Activated CD4-positive, alpha-beta memory T cell treated with anti-CD3 and anti-CD28 coated beads, Interleukin-2, amount 10 ng/mL, durations not matched to agents 7 days and 5 days (primary cell): ENCODE data around the gene MRPS35. TPM values are rescaled to one million over a fixed set of nuclear protein-coding genes. Genes with fewer than 3 reads are reported as not detected.
"Not testable (repeated sequence)": the region's sequence is repeated elsewhere in the genome, so short reads cannot be mapped to it uniquely, and the experiment has no call there.

ENCODE experiments used
- CTCF ChIA-PET: fragments of 350-600 bp; sonication (Branson Sonifier 250); formaldehyde crosslinking; loops from one replicate; lab custom pipeline; 2021; ENCODE audit warnings: antibody characterized with exemption, inconsistent platforms; lab: Charles Lee
- POLR2A ChIA-PET: fragments of 350-600 bp; sonication (Branson Sonifier 250); formaldehyde crosslinking; loops from one replicate; lab custom pipeline; 2021; ENCODE audit warnings: antibody characterized with exemption; lab: Charles Lee
- DNase-seq: peaks from one replicate; pipeline ENCODE4 v3.0.0-alpha.2; 2020
- H3K27ac Mint-ChIP-seq: one replicate; pipeline ENCODE4 v1.8.0; 2021; ENCODE audit warnings: mild to moderate bottlenecking, mixed read lengths
- H3K27me3 Mint-ChIP-seq: one replicate; pipeline ENCODE4 v1.8.0; 2021; ENCODE audit warnings: mixed read lengths
- H3K36me3 Mint-ChIP-seq: one replicate; pipeline ENCODE4 v1.8.0; 2021; ENCODE audit warnings: low read depth, mixed read lengths
- H3K4me1 Mint-ChIP-seq: one replicate; pipeline ENCODE4 v1.8.0; 2021; ENCODE audit warnings: mixed read lengths
- H3K4me3 Mint-ChIP-seq: one replicate; pipeline ENCODE4 v1.8.0; 2021; ENCODE audit warnings: mild to moderate bottlenecking, mixed read lengths
- H3K9me3 Mint-ChIP-seq: one replicate; pipeline ENCODE4 v1.8.0; 2021; ENCODE audit warnings: mixed read lengths
- total RNA-seq, 2 experiments: library from RNA; stranded (reverse); gene quantifications; one replicate each; pipeline ENCODE4 v1.2.3, GENCODE V29; 2021

Gene MRPS35
- total RNA-seq, 2 experiments from 2014 or later = 30.9 to 31.8 TPM

DNA sequence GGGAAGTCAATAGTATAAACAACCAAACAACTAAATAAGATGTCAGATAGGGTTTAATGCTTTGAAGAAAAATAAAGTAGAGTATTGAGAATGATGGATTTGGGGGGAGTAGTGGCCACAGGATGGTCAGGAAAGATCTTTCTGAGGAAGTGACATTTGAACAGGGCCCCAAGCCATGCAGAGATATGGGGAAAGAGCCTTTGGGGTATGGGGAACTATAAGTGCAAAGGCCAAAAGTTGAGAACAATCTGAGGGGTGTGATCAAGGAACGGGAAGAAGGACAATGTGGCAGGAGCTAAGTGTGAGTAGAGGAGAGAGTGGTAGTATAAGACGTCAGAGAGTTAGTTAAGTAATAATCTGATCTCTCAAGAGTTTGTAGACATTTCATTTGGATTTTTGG is 1.3 kb downstream of the MRPS35 start:
- H3K4me3 Mint-ChIP-seq = peak overlapping the region; percentile 16
- POLR2A ChIA-PET = interaction anchor here (0.6 to 0.7 kb wide), 2 partner anchors 12 to 468 kb away, joined by 3 read pairs; partner anchors contain the start of gene STK38L

DNA sequence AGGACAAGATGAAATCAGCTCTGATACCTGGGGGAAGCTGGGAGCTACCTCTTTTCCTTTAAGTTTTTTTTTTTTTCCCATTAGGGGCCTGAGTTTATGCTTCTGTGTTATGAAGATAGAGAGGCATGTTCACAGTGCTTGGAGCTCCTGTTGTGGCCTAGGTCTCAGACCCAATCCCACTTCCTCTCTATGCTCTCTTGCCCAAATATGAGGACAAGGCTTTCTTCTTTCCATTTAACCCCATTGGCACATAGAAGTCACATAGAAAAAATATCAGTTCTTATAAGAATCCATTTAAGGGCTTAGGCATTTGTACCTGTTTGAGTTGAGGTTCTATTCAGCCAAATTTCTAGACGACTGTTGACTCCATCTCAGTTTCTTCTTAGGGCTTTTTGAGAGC is 12.6 kb downstream of the MRPS35 start:
- H3K4me3 Mint-ChIP-seq = no peak overlapping the region
- ChIA-PET CTCF (interaction anchor here (1.3 to 2.6 kb wide), 2 partner anchors 10 to 98 kb away, joined by 3 to 9 read pairs; no protein-coding TSS in a partner anchor), POLR2A (interaction anchor here (0.7 to 1.0 kb wide), 2 partner anchors 12 to 57 kb away, joined by 3 read pairs; partner anchors contain the start of genes KLHL42 and MANSC4)
- no peak for DNase-seq
- no peak overlapping the region for H3K27ac Mint-ChIP-seq
- H3K9me3 Mint-ChIP-seq = no peaks in the 10 kb centered on the region
- H3K4me1 Mint-ChIP-seq = no peaks in the 10 kb centered on the region
- H3K36me3 Mint-ChIP-seq = peaks cover 19% of the 10 kb centered on the region
- H3K27me3 Mint-ChIP-seq = no peaks in the 10 kb centered on the region

More for the DNA sequence above, 1.3 kb downstream of the MRPS35 start:
- CTCF ChIA-PET = no interaction called here
- no peak overlapping the region for H3K27ac Mint-ChIP-seq
- H3K36me3 Mint-ChIP-seq = peaks cover 11% of the 10 kb centered on the region
- H3K27me3 Mint-ChIP-seq = no peaks in the 10 kb centered on the region
- peaks cover 21% of the 10 kb centered on the region for H3K4me1 Mint-ChIP-seq
- no peak for DNase-seq
- no peaks in the 10 kb centered on the region for H3K9me3 Mint-ChIP-seq

DNA sequence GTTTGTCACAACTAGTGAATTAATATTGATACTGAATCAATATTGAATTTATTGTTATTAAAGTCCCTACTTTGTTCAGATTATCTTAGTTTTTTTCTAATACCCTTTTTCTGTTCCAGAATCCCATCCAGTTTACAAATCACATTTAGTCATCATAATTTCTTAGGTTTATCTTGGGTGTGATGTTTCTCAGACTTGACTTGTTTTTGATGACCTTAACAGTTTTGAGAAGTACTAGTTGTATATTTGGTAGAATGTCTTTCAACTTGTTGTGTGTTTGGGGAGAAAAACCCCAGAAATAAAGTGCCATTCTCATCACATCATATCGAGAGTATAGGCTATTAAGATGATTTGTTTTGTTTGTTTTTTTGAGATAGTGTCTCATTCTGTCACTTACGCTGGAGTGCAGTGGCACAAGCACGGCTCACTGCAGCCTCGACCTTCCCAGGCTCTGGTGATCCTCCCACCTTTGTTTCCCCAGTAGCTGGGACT is 19.5 kb downstream of the MRPS35 start:
- no peak overlapping the region for H3K27ac Mint-ChIP-seq

DNA sequence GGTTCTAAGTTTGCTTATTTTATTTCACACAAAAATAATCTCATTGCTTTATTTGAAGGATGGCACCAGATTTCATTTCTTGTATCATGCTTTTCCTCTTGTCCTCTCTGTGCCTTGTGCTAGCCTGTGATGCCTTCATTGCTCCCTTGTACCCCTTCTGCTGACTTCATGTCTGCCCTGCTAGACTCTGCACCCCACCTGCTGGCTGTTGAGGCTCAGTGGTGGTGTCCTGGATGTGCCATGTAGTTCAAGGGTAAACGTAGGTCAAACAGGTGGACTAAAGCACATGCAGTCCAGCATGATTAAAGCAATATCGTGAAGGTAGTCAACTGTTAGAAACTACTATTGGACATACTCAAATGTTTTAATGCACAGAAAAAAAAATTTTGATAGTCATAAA is 21.6 kb downstream of the MRPS35 start:
- Mint-ChIP-seq H3K27ac (no peak overlapping the region), H3K36me3 (peaks cover 21% of the 10 kb centered on the region), H3K27me3 (no peaks in the 10 kb centered on the region), H3K4me3 (no peak overlapping the region), H3K4me1 (no peaks in the 10 kb centered on the region), H3K9me3 (no peaks in the 10 kb centered on the region)
- POLR2A ChIA-PET = interaction anchor here (1.5 to 1.9 kb wide), 2 partner anchors 47 to 89 kb away, joined by 4 to 8 read pairs; partner anchors contain the start of genes KLHL42 and MANSC4
- CTCF ChIA-PET = interaction anchor here (1.3 to 3.4 kb wide), 7 partner anchors 12 to 221 kb away, joined by 3 to 36 read pairs (median 5); partner anchors contain the start of genes KLHL42 and MANSC4
- no peak for DNase-seq

More for the DNA sequence above, 19.5 kb downstream of the MRPS35 start:
- no peak for DNase-seq
- no peak overlapping the region for H3K4me3 Mint-ChIP-seq
- no peaks in the 10 kb centered on the region for H3K27me3 Mint-ChIP-seq
- peaks cover 25% of the 10 kb centered on the region for H3K36me3 Mint-ChIP-seq
- ChIA-PET POLR2A (no interaction called here), CTCF (no interaction called here)
- H3K9me3 Mint-ChIP-seq = no peaks in the 10 kb centered on the region
- no peaks in the 10 kb centered on the region for H3K4me1 Mint-ChIP-seq

DNA sequence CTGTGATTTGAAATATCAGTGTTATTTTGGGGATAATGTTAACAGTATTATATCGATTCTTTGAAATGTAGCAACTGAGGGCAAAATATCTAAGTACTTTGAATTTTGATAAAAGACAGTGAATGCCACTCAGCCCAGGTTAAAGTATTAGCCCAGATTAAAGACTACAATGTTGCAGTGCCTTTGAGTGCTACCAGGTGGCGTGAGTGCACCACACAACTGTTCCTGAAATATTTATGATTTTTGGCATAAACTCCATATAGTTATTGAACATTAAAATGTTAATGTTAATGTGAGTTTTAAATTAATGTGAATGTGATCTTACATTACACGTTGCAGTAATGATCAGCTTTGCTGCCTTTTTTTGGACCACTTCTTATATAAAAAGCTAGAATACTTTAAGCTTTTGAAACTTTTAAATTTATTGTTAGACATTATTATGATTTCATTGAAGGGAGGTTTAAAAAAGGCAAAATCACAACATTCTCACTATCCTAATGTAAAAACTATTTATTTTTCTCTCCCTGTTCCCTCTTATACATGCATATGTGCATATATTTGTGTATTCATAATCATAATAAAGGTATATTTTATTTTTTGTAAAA is 22.5 kb downstream of the MRPS35 start:
- CTCF ChIA-PET = interaction anchor here (0.7 to 3.4 kb wide), 8 partner anchors 9 to 220 kb away, joined by 3 to 36 read pairs (median 4); partner anchors contain the start of genes KLHL42 and MANSC4
- H3K4me1 Mint-ChIP-seq = no peaks in the 10 kb centered on the region
- H3K9me3 Mint-ChIP-seq = no peaks in the 10 kb centered on the region
- DNase-seq = peak; percentile 34
- H3K4me3 Mint-ChIP-seq = no peak overlapping the region
- peaks cover 24% of the 10 kb centered on the region for H3K36me3 Mint-ChIP-seq
- no peaks in the 10 kb centered on the region for H3K27me3 Mint-ChIP-seq
- no peak overlapping the region for H3K27ac Mint-ChIP-seq
- POLR2A ChIA-PET = interaction anchor here (1.5 to 1.9 kb wide), 2 partner anchors 46 to 88 kb away, joined by 4 to 8 read pairs; partner anchors contain the start of genes KLHL42 and MANSC4

DNA sequence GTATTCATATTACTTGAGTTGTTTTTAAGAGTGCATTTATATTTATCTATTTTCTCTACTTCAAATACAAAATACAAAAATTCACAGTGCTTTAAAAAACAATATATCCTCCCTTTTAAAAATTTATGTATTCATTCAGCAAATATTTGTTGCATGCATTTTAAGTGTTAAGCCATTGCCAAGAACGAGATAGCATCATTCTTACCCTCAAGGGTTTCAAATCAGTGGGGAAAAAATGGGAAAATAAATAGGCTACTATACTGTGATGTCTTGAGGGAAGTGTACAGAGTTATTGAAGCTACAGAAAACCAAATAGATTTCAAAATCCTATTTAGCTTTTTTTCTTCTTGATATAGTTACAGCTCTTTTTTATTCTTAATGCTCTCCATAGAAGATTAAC is 23.2 kb downstream of the MRPS35 start:
- CTCF ChIA-PET = interaction anchor here (0.7 to 3.4 kb wide), 8 partner anchors 22 to 260 kb away, joined by 3 to 36 read pairs (median 4); partner anchors contain the start of genes KLHL42 and MANSC4
- H3K4me3 Mint-ChIP-seq = no peak overlapping the region
- peaks cover 2% of the 10 kb centered on the region for H3K4me1 Mint-ChIP-seq
- POLR2A ChIA-PET = interaction anchor here (1.5 to 1.9 kb wide), 2 partner anchors 46 to 88 kb away, joined by 4 to 8 read pairs; partner anchors contain the start of genes KLHL42 and MANSC4
- H3K36me3 Mint-ChIP-seq = peaks cover 24% of the 10 kb centered on the region
- H3K9me3 Mint-ChIP-seq = no peaks in the 10 kb centered on the region
- H3K27ac Mint-ChIP-seq = no peak overlapping the region
- no peaks in the 10 kb centered on the region for H3K27me3 Mint-ChIP-seq
- no peak for DNase-seq

DNA sequence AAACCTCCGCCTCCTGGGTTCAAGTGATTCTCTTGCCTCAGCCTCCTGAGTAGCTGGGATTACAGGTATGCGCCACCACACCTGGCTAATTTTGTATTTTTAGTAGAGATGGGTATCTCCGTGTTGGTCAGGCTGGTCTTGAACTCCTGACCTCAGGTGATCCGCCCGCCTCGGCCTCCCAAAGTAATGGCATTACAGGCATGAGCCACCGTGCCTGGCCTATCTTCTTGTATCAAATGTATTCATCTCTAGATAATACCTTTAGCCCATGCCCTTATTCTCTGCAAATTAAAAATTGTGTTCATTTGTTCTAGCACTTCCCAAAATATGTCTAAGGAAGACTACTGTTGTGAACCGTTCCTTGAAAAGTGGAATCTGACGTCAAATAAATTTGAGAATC is 23.7 kb downstream of the MRPS35 start:
- DNase-seq, POLR2A ChIA-PET, H3K27me3 Mint-ChIP-seq, H3K4me3 Mint-ChIP-seq, H3K27ac Mint-ChIP-seq, H3K4me1 Mint-ChIP-seq, H3K9me3 Mint-ChIP-seq: not testable (repeated sequence)
- peaks cover 24% of the 10 kb centered on the region for H3K36me3 Mint-ChIP-seq
- CTCF ChIA-PET = interaction anchor here (0.7 to 3.4 kb wide), 7 partner anchors 46 to 1142 kb away, joined by 3 to 36 read pairs (median 9); partner anchors contain the start of genes KLHL42 and MANSC4

DNA sequence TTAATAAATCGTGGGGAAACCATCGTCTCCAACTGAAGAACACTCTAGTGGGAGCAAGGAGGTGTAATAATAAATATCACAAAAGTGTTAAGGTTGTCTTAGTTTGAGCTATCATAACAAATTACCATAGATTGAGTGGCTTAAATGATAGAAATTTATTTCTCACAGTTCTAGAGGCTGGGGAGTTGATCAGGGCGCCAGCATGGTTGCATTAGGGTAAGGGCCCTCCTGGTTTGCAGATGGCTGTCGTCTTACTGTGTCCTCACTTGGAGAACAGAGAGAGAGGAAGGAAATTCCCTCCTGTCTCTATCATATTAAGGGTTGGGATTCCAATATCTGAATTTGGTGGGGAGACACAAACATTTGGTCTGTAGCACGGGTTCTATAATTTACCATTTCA is 33.0 kb downstream of the MRPS35 start:
- H3K27me3 Mint-ChIP-seq = no peaks in the 10 kb centered on the region
- POLR2A ChIA-PET = no interaction called here
- peaks cover 33% of the 10 kb centered on the region for H3K36me3 Mint-ChIP-seq
- no peak for DNase-seq
- H3K9me3 Mint-ChIP-seq = no peaks in the 10 kb centered on the region
- CTCF ChIA-PET = no interaction called here
- no peak overlapping the region for H3K27ac Mint-ChIP-seq
- peaks cover 5% of the 10 kb centered on the region for H3K4me1 Mint-ChIP-seq
- H3K4me3 Mint-ChIP-seq = no peak overlapping the region

DNA sequence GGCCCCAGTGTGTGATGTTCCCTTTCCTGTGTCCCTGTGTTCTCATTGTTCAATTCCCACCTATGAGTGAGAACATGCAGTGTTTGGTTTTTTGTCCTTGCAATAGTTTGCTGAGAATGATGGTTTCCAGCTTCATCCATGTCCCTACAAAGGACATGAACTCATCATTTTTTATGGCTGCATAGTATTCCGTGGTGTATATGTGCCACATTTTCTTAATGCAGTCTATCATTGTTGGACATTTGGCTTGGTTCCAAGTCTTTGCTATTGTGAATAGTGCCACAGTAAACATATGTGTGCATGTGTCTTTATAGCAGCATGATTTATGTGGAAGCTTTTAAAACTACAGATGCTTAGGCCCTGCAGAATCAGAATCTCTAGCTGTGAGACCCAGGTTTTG is 35.1 kb downstream of the MRPS35 start:
- H3K27me3 Mint-ChIP-seq, POLR2A ChIA-PET, H3K9me3 Mint-ChIP-seq, CTCF ChIA-PET, DNase-seq, H3K4me3 Mint-ChIP-seq, H3K4me1 Mint-ChIP-seq, H3K27ac Mint-ChIP-seq: not testable (repeated sequence)
- peaks cover 23% of the 10 kb centered on the region for H3K36me3 Mint-ChIP-seq

DNA sequence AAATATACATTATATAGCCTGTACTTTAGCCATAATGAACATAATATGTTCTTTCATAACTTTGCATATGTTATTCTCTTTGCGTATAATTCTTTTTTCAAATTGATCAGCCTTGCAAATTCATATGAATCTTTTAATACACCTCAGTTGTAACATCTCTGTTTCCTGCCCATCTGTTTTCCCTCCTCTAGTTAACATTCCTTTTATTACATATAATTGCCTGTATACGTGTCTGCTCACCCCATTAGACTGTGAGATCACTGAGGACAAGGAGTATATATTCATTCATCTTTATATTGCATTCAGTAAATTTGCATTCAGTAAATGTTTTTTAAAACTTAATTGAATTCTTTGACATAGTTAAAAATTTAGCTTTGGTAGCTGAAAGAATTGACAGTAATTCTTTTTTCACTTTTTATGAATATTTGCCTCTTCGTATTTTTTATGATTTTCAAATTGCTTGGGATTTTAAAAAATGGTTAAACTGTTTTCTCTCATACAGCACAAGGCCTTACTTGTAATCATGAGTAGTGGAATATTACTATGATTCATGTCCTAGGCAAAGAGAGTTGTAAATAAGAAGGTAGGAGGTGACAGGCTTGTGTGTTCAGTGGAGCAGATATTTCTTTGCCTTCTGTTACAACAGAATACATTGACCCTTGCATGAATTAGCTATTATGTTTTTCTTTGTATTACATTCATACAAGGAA is 36.6 kb downstream of the MRPS35 start:
- Mint-ChIP-seq H3K27ac (no peak overlapping the region), H3K27me3 (no peaks in the 10 kb centered on the region), H3K9me3 (no peaks in the 10 kb centered on the region), H3K4me1 (no peaks in the 10 kb centered on the region), H3K36me3 (peaks cover 21% of the 10 kb centered on the region), H3K4me3 (no peak overlapping the region)
- no peak for DNase-seq
- POLR2A ChIA-PET = interaction anchor here (0.6 to 1.5 kb wide), 2 partner anchors 8 to 287 kb away, joined by 3 to 5 read pairs; no protein-coding TSS in a partner anchor
- CTCF ChIA-PET = no interaction called here

DNA sequence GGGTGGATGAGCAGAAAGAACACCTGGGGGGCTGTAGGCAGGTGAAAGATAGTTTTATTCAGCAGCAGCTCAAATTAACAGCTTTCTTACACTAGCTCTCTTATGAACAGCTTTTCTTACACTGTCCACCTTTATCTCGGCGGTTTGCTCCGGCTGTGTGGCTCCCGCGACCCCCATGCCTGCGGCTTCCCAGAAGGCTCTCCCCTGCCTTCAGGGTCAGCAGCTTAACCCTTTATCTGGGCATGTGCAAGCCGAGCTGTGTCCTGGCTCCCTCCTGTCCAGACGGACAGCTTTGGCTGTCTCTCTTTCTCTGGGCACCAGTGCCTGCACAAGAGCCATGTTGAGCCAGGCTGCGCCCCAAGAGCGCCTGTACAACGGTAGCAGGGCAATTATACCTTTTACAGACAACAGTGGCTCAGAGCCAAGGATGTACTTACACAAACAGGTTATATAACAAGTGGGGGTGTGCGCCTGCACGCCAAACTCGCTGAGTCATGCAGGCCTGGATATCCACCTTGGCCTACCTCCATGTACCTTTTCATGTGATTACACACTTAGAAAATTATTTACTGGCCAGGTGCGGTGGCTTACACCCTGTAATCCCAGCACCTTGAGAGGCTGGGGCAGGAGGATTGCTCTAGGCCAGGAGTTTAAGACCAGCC is 40.9 kb downstream of the MRPS35 start:
- H3K4me3 Mint-ChIP-seq = no peak overlapping the region
- peaks cover 15% of the 10 kb centered on the region for H3K36me3 Mint-ChIP-seq
- no peaks in the 10 kb centered on the region for H3K27me3 Mint-ChIP-seq
- POLR2A ChIA-PET = no interaction called here
- no peak overlapping the region for H3K27ac Mint-ChIP-seq
- H3K9me3 Mint-ChIP-seq = no peaks in the 10 kb centered on the region
- CTCF ChIA-PET = interaction anchor here (1.0 to 1.6 kb wide), 2 partner anchors 10 to 70 kb away, joined by 3 to 6 read pairs; no protein-coding TSS in a partner anchor
- no peaks in the 10 kb centered on the region for H3K4me1 Mint-ChIP-seq
- DNase-seq = no peak

DNA sequence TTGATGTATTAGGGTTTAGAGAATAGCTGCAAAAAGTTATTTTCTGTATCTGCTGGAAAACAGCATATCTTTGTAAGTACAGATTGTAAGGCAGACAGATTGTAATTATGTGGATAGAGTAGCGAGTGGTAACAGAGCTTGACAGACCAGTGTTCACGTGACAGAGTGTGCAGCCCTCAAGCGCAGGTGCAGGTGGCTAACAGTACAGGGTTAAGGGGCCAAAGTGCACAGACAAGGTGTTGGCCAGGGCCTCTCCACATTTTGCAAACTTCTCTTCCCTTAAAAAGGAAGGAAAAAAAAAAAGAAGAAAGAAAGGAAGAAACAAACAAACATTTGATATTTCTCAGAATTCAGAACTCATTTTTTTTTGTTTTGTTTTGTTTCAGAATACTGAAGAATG is 44.2 kb downstream of the MRPS35 start:
- CTCF ChIA-PET = no interaction called here
- no peaks in the 10 kb centered on the region for H3K9me3 Mint-ChIP-seq
- DNase-seq = no peak
- H3K4me1 Mint-ChIP-seq = no peaks in the 10 kb centered on the region
- H3K4me3 Mint-ChIP-seq = no peak overlapping the region
- H3K36me3 Mint-ChIP-seq = peaks cover 15% of the 10 kb centered on the region
- POLR2A ChIA-PET = interaction anchor here (1.0 to 1.8 kb wide), 2 partner anchors 8 to 26 kb away, joined by 3 to 5 read pairs; no protein-coding TSS in a partner anchor
- no peaks in the 10 kb centered on the region for H3K27me3 Mint-ChIP-seq
- H3K27ac Mint-ChIP-seq = no peak overlapping the region
